ENCODE data around the gene MMP10. TPM values are rescaled to one million over a fixed set of nuclear protein-coding genes. Genes with fewer than 3 reads are reported as not detected.

Gene MMP10
- total RNA-seq, 1 experiment from 2014 or later = not detected

- Histone ChIP-seq H3K79me2 (ENCODE audit: low read depth) (no peaks in the 10 kb centered on the region), H3K4me3 (no peak overlapping the region), H3K27ac (no peak overlapping the region), H3K27me3 (ENCODE audit: insufficient read depth, low read depth) (no peaks in the 10 kb centered on the region), H3K36me3 (ENCODE audit: low read depth) (no peaks in the 10 kb centered on the region), H2AFZ (no peak overlapping the region), H3K4me2 (no peak overlapping the region), H3K9me3 (ENCODE audit: insufficient read depth, low read depth) (no peaks in the 10 kb centered on the region), H3K4me1 (replicated peaks; ENCODE audit: insufficient read depth) (peaks cover 10% of the 10 kb centered on the region; the same call in 1 of the 2 replicates), H4K20me1 (ENCODE audit: insufficient read depth) (no peaks in the 10 kb centered on the region), H3K9me2 (ENCODE audit: insufficient read depth) (no peaks in the 10 kb centered on the region), H3F3A (ENCODE audit: insufficient read depth, low read depth) (peaks cover 11% of the 10 kb centered on the region; the same call in 1 of the 2 replicates)
- CTCF ChIA-PET = no interaction called here
- BruUV-seq (replicated peaks) = no TSS peak
- no peak for TF ChIP-seq EZH2 (IDR thresholded peaks at IDR 0.05; ENCODE audit: low read depth)
- TF ChIP-seq, protein P1, sequence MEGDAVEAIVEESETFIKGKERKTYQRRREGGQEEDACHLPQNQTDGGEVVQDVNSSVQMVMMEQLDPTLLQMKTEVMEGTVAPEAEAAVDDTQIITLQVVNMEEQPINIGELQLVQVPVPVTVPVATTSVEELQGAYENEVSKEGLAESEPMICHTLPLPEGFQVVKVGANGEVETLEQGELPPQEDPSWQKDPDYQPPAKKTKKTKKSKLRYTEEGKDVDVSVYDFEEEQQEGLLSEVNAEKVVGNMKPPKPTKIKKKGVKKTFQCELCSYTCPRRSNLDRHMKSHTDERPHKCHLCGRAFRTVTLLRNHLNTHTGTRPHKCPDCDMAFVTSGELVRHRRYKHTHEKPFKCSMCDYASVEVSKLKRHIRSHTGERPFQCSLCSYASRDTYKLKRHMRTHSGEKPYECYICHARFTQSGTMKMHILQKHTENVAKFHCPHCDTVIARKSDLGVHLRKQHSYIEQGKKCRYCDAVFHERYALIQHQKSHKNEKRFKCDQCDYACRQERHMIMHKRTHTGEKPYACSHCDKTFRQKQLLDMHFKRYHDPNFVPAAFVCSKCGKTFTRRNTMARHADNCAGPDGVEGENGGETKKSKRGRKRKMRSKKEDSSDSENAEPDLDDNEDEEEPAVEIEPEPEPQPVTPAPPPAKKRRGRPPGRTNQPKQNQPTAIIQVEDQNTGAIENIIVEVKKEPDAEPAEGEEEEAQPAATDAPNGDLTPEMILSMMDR (conservative IDR thresholded peaks at IDR 0.05) = no peak
- DNase-seq = no peak
- POLR2A ChIA-PET (ENCODE audit: unreplicated experiment) = no interaction called here
- intact Hi-C loops (cut with micrococcal nuclease; ENCODE audit: unreplicated experiment) = no loop called here
These were observed 13.4 kb upstream of the MMP10 start for GRCh38 chr11:102793677-102794290.

GRCh38 chr11:102792604-102793003, 12.2 kb upstream of the MMP10 start:
- no peaks in the 10 kb centered on the region for H3K9me3 ChIP-seq (ENCODE audit: insufficient read depth, low read depth)
- H3K36me3 ChIP-seq (ENCODE audit: low read depth) = no peaks in the 10 kb centered on the region
- no peak for DNase-seq
- peaks cover 2% of the 10 kb centered on the region; the same call in 1 of the 2 replicates for H3K4me1 ChIP-seq (replicated peaks; ENCODE audit: insufficient read depth)
- peaks cover 3% of the 10 kb centered on the region; the same call in 1 of the 2 replicates for H3F3A ChIP-seq (ENCODE audit: insufficient read depth, low read depth)
- intact Hi-C loops (cut with micrococcal nuclease; ENCODE audit: unreplicated experiment) = no loop called here
- H3K79me2 ChIP-seq (ENCODE audit: low read depth) = no peaks in the 10 kb centered on the region
- ChIA-PET CTCF (no interaction called here), POLR2A (ENCODE audit: unreplicated experiment) (no interaction called here)
- TF ChIP-seq, protein P1 (conservative IDR thresholded peaks at IDR 0.05) = no peak
- TF ChIP-seq EZH2 (IDR thresholded peaks at IDR 0.05; ENCODE audit: low read depth) = no peak
- H4K20me1 ChIP-seq (ENCODE audit: insufficient read depth) = no peaks in the 10 kb centered on the region
- no peak overlapping the region for H3K4me2 ChIP-seq
- no peak overlapping the region for H3K4me3 ChIP-seq
- H2AFZ ChIP-seq = no peak overlapping the region
- no peaks in the 10 kb centered on the region for H3K9me2 ChIP-seq (ENCODE audit: insufficient read depth)
- no peak overlapping the region for H3K27ac ChIP-seq
- no TSS peak for BruUV-seq (replicated peaks)
- H3K27me3 ChIP-seq (ENCODE audit: insufficient read depth, low read depth) = no peaks in the 10 kb centered on the region

- no peak for DNase-seq
- POLR2A ChIA-PET (ENCODE audit: unreplicated experiment) = no interaction called here
- no TSS peak for BruUV-seq (replicated peaks)
These were observed 11.0 kb upstream of the MMP10 start for GRCh38 chr11:102791271-102792036.

More at GRCh38 chr11:102791271-102792036, 11.0 kb upstream of the MMP10 start:
- H3K36me3 ChIP-seq (ENCODE audit: low read depth) = no peaks in the 10 kb centered on the region
- intact Hi-C loops (cut with micrococcal nuclease; ENCODE audit: unreplicated experiment) = no loop called here
- no peak for TF ChIP-seq EZH2 (IDR thresholded peaks at IDR 0.05; ENCODE audit: low read depth)
- H3K4me3 ChIP-seq = no peak overlapping the region
- no peaks in the 10 kb centered on the region for H3F3A ChIP-seq (ENCODE audit: insufficient read depth, low read depth)
- no peaks in the 10 kb centered on the region for H3K27me3 ChIP-seq (ENCODE audit: insufficient read depth, low read depth)
- CTCF ChIA-PET = no interaction called here
- no peaks in the 10 kb centered on the region for H3K9me2 ChIP-seq (ENCODE audit: insufficient read depth)
- H3K27ac ChIP-seq = no peak overlapping the region
- H3K79me2 ChIP-seq (ENCODE audit: low read depth) = no peaks in the 10 kb centered on the region
- H3K9me3 ChIP-seq (ENCODE audit: insufficient read depth, low read depth) = no peaks in the 10 kb centered on the region
- no peaks in the 10 kb centered on the region for H4K20me1 ChIP-seq (ENCODE audit: insufficient read depth)
- no peak overlapping the region for H3K4me2 ChIP-seq
- H3K4me1 ChIP-seq (replicated peaks; ENCODE audit: insufficient read depth) = no peaks in the 10 kb centered on the region
- no peak overlapping the region for H2AFZ ChIP-seq

Measured in PC-9 (cell line).